ENCODE data around the gene ZNF574. TPM values are rescaled to one million over a fixed set of nuclear protein-coding genes. Genes with fewer than 3 reads are reported as not detected.

The ZNF574 gene
- total RNA-seq, 1 experiment from 2014 or later: 44.0 TPM

DNA sequence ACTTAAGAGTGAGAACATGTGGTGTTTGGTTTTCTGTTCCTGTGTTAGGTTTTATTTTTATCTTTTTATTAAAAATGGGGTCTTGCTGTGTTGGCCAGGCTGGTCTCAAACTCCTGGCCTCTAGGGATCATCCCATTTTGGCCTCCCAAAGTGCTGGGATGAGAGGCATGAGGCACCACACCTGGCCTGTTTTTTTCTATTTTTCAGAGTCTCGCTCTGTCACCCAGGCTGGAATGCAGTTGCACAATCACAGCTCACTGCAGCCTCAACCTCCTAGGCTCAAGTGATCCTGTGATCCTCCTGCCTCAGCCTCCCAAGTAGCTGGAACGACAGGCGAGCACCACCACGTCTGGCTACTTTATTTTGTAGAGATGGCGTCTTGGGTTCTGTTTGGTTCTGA, 7.6 kb downstream of the ZNF574 start:
- DNase-seq: no peak
- no peak overlapping the region for H3K4me3 ChIP-seq (ENCODE audit: insufficient read depth, low read depth, low read length)
- H3K36me3 ChIP-seq (replicated peaks; ENCODE audit: control insufficient read depth, insufficient read depth, low read length): peaks cover 25% of the 10 kb centered on the region
- H3K27me3 ChIP-seq (ENCODE audit: control insufficient read depth, insufficient read depth, low read length): no peaks in the 10 kb centered on the region

DNA sequence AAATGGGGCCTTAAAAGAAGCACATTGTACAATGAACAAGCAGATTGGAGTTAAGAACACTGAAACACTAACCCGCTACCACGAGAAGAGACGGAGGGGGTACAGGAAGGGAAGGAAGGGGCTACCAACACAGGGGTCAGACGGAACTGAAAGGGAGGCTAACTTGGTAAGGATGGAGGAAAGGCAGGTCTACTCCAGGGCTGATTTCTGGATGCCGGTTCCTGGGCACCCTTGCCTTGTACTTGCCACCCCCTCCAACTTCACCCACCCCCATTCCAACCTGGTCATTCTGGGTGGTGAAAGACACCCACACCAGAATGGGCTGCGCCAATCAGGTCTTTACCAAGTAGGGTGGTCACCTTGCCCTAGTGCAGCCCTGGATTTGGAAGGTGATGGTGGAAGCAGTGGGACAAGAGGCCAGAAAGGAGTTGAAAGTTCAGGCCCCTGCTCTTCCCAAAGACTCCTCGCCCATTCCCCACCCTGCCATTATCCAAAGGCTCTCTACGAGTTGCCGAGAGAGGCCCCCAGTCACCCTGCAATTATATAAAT, 10.3 kb downstream of the ZNF574 start:
- no peaks in the 10 kb centered on the region for H3K27me3 ChIP-seq (ENCODE audit: control insufficient read depth, insufficient read depth, low read length)
- no peak overlapping the region for H3K4me3 ChIP-seq (ENCODE audit: insufficient read depth, low read depth, low read length)
- no peak for DNase-seq

DNA sequence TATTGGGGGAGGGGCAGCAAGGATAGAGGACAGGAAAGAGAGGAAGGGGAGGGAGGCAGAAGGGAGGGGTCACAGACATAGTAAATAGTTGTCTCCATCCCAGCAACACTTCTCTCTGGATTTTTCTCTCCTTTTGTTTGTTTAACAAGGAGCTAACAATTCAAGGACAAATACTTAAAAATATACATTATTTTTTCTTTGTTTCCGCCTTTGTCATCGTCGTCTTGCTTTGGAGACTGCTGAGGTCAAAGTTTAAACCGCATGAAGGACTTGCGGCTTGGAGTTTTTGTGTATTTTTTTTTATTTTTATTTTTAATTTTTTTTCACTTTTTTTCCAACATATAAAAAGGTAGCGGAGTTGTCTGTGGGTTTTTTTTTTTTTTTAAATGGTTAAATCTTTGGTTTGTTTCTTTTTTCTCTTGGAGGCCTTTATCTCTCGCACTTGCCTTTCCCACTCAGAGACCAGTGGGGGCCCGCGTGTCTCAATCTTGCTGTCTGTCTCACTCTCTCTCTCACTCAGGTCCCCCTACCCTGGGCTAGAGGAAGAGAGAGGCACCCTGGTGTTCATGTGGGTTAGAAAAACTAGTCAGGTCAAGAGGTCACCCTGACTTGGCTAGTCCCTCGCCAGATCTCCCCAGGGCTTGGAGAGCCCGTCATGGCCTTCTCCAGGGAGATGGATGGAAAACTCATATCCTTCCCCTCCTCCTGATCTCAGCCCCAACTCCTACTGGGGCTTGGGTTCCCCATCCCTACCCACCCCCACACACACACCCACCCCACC, 11.0 kb downstream of the ZNF574 start:
- Histone ChIP-seq H3K36me3 (replicated peaks; ENCODE audit: control insufficient read depth, insufficient read depth, low read length) (no peaks in the 10 kb centered on the region; the same call in 1 of the 2 replicates), H3K4me3 (ENCODE audit: insufficient read depth, low read depth, low read length) (no peak overlapping the region), H3K27me3 (ENCODE audit: control insufficient read depth, insufficient read depth, low read length) (no peaks in the 10 kb centered on the region)
- no peak for DNase-seq

More for the DNA sequence above, 10.3 kb downstream of the ZNF574 start:
- H3K36me3 ChIP-seq (replicated peaks; ENCODE audit: control insufficient read depth, insufficient read depth, low read length): peaks cover 6% of the 10 kb centered on the region

DNA sequence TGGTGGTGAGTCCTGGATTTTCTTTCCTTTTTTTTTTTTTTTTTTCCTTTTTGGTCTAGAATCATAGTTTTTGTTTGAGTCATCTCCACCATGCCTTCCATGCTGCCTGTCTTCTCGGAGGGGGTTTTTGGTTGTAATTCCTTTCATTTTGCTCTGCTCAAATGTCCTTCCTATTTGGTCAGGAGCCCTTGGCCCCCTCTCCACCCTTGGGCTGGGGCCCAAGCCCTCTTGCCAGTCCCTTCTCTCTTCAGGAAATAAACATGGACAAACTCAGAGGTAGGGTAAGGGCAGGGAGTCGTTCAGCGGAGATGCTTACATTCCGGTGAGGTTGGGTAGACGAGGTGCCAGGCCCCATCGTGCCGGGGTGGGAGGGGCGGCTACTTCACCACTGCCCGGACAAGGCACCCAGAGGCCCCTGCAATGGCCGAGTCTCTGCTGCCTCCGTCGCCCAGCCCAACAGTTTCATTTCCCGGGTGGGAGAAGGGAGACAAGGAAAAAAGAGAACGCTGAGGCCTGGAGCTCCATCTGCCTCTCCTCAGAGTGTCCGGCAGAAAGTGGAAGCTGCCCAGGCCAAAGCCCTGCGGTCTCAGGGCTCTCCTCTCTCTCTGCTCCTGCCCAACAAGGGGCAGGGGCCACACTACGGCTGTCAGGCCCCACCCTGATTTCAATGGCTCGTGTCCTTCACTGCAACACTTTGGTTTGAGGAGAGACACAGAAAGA, 12.7 kb downstream of the ZNF574 start:
- Histone ChIP-seq H3K27me3 (ENCODE audit: control insufficient read depth, insufficient read depth, low read length) (no peaks in the 10 kb centered on the region), H3K36me3 (replicated peaks; ENCODE audit: control insufficient read depth, insufficient read depth, low read length) (no peaks in the 10 kb centered on the region), H3K4me3 (ENCODE audit: insufficient read depth, low read depth, low read length) (no peak overlapping the region)
- peak; percentile 55 for DNase-seq

DNA sequence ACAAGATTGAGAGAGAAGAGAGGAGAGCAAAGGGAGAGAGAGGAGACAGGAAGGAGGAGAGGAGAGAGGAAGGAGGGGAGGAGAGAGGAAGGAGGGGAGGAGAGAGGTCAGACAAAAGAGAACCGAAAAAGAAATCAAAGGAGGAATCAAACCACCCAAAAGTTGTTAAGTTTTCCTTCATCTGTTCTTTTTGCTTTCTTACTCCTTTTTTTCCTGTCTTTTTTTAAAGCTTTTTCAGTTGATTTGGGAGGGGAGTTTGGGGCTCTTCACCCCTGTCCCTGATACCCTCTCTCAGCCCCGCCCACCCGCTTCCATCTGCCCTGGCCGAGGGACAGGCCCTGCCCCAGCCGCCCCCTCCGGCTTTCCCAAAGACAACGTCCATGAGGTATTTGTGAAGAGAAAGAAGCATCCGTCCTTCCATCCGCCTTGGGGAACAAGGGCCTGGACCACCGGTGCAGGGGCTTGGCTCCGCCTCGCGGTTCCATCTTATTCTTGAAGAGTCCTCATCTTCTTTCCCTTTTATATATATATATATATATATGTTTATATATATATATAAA, 13.3 kb downstream of the ZNF574 start:
- peak; percentile 77 for DNase-seq
- H3K4me3 ChIP-seq (ENCODE audit: insufficient read depth, low read depth, low read length): no peak overlapping the region
- H3K36me3 ChIP-seq (replicated peaks; ENCODE audit: control insufficient read depth, insufficient read depth, low read length): no peaks in the 10 kb centered on the region
- no peaks in the 10 kb centered on the region for H3K27me3 ChIP-seq (ENCODE audit: control insufficient read depth, insufficient read depth, low read length)

DNA sequence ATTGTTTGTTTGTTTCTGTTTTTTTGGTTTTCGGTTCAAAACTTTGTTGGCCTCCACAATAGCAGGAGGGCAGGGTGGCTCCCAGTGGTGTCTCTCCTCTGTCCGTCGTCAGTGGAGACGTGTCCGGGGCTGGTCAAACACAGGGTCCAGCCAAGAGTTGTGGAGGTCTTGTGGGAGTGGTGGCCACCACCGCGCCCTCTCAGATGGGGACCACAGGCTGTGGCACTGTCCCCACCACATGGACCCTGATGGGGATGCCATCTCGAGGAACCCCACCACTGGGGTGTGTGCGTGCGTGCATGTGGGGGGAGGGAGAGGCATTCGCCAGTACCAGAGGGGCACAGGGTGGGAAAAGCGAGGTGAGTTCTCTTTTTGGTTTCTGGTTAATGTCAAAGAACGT, 13.8 kb downstream of the ZNF574 start:
- H3K4me3 ChIP-seq (ENCODE audit: insufficient read depth, low read depth, low read length): no peak overlapping the region
- peak; percentile 28 for DNase-seq
- H3K27me3 ChIP-seq (ENCODE audit: control insufficient read depth, insufficient read depth, low read length): no peaks in the 10 kb centered on the region; the same call in 1 of the 2 replicates
- H3K36me3 ChIP-seq (replicated peaks; ENCODE audit: control insufficient read depth, insufficient read depth, low read length): no peaks in the 10 kb centered on the region

DNA sequence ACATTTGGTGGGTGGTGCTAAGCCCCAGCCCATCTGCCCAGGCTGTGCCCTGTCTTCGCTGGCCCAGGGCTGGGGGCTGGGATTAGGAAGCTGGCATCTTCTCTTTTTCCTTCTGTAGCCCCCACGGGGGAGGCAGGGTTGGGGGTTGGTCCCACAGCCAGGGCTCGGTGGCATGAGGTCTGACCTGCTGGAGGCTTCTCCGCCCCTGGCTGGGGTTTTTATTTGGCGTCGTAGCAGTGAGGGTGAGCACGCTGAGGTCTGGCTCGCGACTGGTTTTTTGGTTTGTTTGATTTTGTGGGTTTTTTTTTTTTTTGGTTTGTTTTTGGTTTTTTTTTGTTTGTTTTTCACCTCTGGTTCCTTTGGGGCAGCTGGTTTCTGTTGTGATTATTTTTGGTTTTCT, 14.7 kb downstream of the ZNF574 start:
- no peaks in the 10 kb centered on the region; the same call in 1 of the 2 replicates for H3K27me3 ChIP-seq (ENCODE audit: control insufficient read depth, insufficient read depth, low read length)
- H3K4me3 ChIP-seq (ENCODE audit: insufficient read depth, low read depth, low read length): no peak overlapping the region
- DNase-seq: peak; percentile 42
- no peaks in the 10 kb centered on the region for H3K36me3 ChIP-seq (replicated peaks; ENCODE audit: control insufficient read depth, insufficient read depth, low read length)

DNA sequence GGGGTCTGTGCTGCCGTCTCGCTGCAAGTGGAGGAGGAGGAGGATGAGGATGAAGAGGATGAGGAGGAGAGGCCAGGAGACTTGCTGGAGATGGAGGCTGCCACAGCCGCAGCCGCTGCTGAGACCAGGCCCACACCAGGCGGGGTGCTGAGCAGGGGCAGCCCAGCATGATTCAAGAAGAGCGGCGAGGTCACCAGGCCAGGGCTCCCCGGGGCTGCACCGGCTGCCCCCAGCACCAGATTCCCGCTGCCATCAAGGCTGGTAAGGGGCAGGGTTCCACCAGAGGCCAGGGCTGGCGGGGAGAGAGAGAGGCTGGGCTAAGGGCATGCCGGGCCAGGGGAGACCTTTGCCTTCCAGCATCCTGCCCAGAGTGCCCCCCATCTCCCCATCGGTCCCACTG, 15.3 kb downstream of the ZNF574 start:
- no peaks in the 10 kb centered on the region; the same call in 1 of the 2 replicates for H3K27me3 ChIP-seq (ENCODE audit: control insufficient read depth, insufficient read depth, low read length)
- peak; percentile 39 for DNase-seq
- no peaks in the 10 kb centered on the region for H3K36me3 ChIP-seq (replicated peaks; ENCODE audit: control insufficient read depth, insufficient read depth, low read length)

DNA sequence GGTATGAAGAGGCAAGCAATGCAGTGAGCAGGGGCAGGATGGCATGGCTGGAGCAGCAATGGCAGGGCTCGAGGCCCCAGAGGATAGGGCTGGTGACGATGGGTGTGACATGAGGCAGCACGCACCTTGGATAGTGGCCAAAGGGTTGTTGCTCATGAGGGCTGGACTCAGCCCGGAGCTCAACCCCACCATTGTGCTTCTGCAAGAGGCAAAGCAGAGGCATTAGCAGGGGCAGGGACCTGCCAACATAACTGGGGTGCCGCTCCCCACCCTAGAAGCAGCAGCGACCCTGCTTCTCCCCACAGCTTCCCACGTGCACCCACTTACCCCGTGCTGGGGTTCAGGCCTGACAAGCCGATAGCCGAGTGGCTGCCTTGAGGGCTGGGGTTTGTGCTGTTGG, 15.8 kb downstream of the ZNF574 start:
- H3K36me3 ChIP-seq (replicated peaks; ENCODE audit: control insufficient read depth, insufficient read depth, low read length): no peaks in the 10 kb centered on the region
- H3K27me3 ChIP-seq (ENCODE audit: control insufficient read depth, insufficient read depth, low read length): no peaks in the 10 kb centered on the region; the same call in 1 of the 2 replicates
- peak; percentile 36 for DNase-seq
- H3K4me3 ChIP-seq (ENCODE audit: insufficient read depth, low read depth, low read length): no peak overlapping the region

More for the DNA sequence above, 15.3 kb downstream of the ZNF574 start:
- H3K4me3 ChIP-seq (ENCODE audit: insufficient read depth, low read depth, low read length): no peak overlapping the region

DNA sequence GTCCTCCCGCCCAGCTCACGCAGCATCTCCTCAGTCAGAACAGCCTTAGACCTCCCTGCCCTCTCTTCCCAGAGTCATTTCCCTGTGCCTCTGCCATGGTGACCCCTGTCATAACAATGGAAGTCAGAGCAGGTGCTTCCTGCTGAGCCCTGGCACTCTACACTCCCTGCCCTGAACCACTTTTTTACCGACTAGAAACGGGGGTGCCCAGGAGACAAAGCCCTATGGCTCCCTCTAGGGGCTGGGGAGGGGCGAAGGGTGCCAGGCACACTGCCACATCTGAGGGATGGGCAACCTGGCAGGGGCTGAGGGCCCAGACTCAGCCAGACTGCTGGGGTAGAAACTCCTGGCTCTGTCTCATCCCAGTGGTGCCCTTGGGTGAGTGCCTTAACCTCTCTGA, 16.4 kb downstream of the ZNF574 start:
- H3K27me3 ChIP-seq (ENCODE audit: control insufficient read depth, insufficient read depth, low read length): no peaks in the 10 kb centered on the region; the same call in 1 of the 2 replicates
- peak; percentile 88 for DNase-seq
- H3K4me3 ChIP-seq (ENCODE audit: insufficient read depth, low read depth, low read length): no peak overlapping the region
- no peaks in the 10 kb centered on the region for H3K36me3 ChIP-seq (replicated peaks; ENCODE audit: control insufficient read depth, insufficient read depth, low read length)

DNA sequence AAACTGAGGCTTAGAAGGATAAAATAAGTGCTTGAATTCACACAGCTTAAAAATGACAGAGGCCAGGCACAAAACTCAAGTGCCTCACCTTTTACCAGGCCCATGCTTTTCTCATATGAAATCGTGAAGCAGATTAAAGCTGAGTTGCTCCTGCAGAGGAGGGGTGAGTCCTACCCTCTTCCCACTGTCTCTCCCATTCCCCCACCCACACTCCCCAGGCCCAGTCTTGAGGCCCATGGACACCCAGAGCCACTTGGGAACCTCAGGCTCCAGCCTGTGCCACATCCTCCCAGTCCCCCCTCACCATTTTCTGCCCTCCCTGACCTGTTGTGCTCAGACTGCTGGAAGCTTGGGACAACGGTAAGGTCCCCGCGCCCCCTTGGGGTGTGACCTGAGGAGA, 17.5 kb downstream of the ZNF574 start:
- no peaks in the 10 kb centered on the region; the same call in 1 of the 2 replicates for H3K27me3 ChIP-seq (ENCODE audit: control insufficient read depth, insufficient read depth, low read length)
- peak; percentile 30 for DNase-seq
- H3K36me3 ChIP-seq (replicated peaks; ENCODE audit: control insufficient read depth, insufficient read depth, low read length): no peaks in the 10 kb centered on the region
- H3K4me3 ChIP-seq (ENCODE audit: insufficient read depth, low read depth, low read length): no peak overlapping the region

DNA sequence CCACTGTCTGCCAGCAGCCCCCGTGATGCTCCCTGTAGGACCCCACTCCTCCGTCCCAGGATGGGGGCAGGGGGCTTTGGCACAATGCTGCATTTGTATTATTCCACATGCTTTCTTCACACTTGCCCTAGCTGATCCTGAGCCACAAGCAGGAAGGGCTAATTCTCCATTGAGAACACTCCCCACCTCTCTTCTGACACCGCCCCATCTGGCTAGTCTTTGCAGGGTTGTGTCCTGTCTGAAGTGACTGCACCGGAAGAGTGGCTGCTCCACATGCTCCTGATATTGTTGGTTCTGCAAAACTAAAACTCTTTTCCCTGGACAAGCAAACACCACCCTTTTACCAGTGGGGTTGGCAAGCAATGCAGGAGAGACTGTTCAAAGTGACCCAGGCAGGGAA, 18.0 kb downstream of the ZNF574 start:
- Histone ChIP-seq H3K27me3 (ENCODE audit: control insufficient read depth, insufficient read depth, low read length) (no peaks in the 10 kb centered on the region; the same call in 1 of the 2 replicates), H3K4me3 (ENCODE audit: insufficient read depth, low read depth, low read length) (no peak overlapping the region), H3K36me3 (replicated peaks; ENCODE audit: control insufficient read depth, insufficient read depth, low read length) (no peaks in the 10 kb centered on the region)
- DNase-seq: no peak

DNA sequence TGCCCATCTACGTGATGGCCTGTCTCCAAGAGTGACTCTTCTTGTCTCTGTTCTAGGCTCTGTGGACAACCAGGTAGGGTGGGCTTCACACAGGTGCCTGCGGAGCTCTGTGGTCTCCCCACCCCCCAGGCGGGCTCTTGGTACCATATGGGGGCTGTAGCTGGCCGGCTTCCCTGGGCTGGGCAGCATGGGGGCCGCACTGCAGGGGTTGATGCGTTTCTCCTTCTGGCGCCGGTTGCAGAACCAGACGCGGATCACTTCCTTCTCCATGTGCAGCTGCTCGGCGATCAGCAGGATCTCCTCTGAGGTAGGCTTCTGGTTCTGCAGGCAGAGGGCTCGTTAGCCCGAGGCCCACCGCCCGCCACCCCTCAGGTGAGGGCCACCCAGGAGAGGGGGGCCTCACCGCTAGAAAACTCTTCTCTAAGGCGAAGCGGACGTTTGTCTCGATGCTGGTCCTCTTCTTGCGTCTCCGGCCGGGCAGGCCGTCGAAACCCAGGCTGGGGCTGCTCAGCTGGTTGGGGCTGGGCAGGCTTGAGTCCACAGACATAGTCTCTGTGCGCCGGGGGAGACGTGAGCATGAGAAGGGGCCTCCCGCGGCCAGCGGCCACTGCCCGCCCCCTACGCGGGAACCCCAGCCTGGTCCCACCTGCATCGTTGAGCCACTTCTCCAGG, 19.3 kb downstream of the ZNF574 start:
- H3K36me3 ChIP-seq (replicated peaks; ENCODE audit: control insufficient read depth, insufficient read depth, low read length): no peaks in the 10 kb centered on the region
- DNase-seq: no peak
- no peaks in the 10 kb centered on the region; the same call in 1 of the 2 replicates for H3K27me3 ChIP-seq (ENCODE audit: control insufficient read depth, insufficient read depth, low read length)
- peak overlapping the region; percentile 3; the same call in 1 of the 2 replicates for H3K4me3 ChIP-seq (ENCODE audit: insufficient read depth, low read depth, low read length)

DNA sequence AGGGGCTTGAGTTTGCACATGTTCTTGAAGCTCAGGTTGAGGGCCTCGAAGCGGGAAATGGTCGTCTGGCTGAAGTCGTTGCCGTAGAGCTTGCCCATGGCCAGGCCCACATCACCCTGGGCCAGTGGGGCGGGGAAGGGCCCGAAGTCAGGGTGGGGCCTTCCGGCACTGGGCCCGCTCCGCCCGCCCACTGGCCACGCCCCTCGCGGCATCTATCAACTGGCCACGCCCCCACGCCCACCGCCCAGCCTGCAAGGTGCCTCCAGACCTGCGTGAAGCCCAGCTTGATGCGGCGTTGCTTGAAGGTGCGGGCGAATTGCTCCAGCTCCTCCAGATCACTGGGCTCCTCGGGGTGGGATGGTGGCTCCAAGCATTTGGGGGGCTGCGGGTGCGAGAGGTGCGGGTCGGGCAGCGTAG, 19.9 kb downstream of the ZNF574 start:
- no peaks in the 10 kb centered on the region; the same call in 1 of the 2 replicates for H3K27me3 ChIP-seq (ENCODE audit: control insufficient read depth, insufficient read depth, low read length)
- DNase-seq: peak; percentile 99
- peak overlapping the region; percentile 47 for H3K4me3 ChIP-seq (ENCODE audit: insufficient read depth, low read depth, low read length)
- H3K36me3 ChIP-seq (replicated peaks; ENCODE audit: control insufficient read depth, insufficient read depth, low read length): no peaks in the 10 kb centered on the region
